ENCODE data around the gene DAZ2. TPM values are rescaled to one million over a fixed set of nuclear protein-coding genes. Genes with fewer than 3 reads are reported as not detected.
"Not testable (repeated sequence)": the region's sequence is repeated elsewhere in the genome, so short reads cannot be mapped to it uniquely, and the experiment has no call there.

Gene DAZ2, protein sequence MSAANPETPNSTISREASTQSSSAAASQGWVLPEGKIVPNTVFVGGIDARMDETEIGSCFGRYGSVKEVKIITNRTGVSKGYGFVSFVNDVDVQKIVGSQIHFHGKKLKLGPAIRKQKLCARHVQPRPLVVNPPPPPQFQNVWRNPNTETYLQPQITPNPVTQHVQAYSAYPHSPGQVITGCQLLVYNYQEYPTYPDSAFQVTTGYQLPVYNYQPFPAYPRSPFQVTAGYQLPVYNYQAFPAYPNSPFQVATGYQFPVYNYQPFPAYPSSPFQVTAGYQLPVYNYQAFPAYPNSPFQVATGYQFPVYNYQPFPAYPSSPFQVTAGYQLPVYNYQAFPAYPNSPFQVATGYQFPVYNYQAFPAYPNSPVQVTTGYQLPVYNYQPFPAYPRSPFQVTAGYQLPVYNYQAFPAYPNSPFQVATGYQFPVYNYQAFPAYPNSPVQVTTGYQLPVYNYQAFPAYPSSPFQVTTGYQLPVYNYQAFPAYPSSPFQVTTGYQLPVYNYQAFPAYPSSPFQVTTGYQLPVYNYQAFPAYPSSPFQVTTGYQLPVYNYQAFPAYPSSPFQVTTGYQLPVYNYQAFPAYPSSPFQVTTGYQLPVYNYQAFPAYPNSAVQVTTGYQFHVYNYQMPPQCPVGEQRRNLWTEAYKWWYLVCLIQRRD
- not detected for total RNA-seq

- not testable (repeated sequence) for ATAC-seq
Measured at GRCh38 chrY:23219233-23219632, at the start of gene DAZ2. TSS of gene DAZ2 (plus strand) at chrY:23219533. CDS start at chrY:23219741, 208 bp downstream.

GRCh38 chrY:23198908-23199307, 20.4 kb upstream of the DAZ2 start, which contains the start of gene DAZ1:
TSS of gene DAZ1 (minus strand) at chrY:23199008. CDS start at chrY:23198800, 208 bp downstream.
- not testable (repeated sequence) for ATAC-seq

- ATAC-seq, result not testable (repeated sequence)
Measured at GRCh38 chrY:23207455-23207854, 11.9 kb upstream of the DAZ2 start.

DNA sequence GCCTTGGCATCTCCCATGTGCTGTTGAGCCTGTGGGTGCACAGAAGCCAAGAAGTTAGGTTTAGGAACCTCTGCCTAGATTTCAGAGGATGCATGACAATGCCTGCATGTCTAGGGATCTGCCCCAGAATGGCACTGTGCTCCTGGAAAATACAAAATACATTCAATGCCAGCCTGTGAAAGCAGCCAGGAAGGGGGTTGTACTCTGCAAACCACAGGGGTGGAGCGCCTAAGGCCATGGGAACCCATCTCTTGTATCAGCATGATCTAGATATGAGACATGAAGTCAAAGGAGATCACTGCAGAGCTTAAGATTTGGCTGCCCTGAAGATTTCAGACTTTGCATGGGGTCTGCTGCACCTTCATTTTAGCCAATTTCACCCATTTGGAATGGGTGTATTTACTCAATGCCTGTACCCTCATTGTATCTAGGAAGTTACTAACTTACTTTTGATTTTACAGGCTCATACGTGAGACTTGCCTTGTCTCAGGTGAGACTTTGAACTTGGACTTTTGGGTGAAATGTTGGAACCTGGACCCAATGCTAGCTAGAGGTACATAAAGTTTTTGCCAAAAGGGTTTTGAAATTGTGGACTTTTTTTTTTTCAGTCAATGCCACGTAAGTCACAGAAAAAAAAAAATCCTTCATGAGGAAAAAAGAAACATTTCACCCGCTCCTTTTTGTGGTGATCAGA, 9.4 kb upstream of the DAZ2 start:
- not testable (repeated sequence) for ATAC-seq

DNA sequence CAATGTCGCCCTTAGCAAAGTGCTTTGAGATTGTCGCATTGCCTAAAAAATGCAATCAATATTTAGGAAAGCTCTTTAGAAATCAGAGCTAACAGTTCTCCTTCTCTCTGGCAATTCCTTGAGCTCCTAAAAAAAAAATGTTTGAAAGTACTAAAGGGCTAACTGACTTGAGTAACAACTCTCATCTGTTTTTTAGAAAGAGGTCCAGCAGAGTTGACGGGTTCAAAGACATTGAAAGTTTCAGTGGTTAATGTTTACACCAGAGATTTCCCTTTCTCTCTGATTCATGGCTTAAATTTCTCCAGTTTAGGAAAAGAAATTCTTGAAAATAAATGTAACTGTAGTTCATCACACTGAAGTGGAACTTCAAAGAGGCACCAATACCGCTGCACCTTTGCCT, 8.7 kb upstream of the DAZ2 start:
- not testable (repeated sequence) for ATAC-seq

Other genes starting within 250 kb of the DAZ2 start
- not detected for gene BPY2, start 235.3 kb upstream of the DAZ2 start, total RNA-seq
- not detected for gene DAZ1, start 20.5 kb upstream of the DAZ2 start, total RNA-seq